Measurements from ENCODE around the gene DQX1.

DNA sequence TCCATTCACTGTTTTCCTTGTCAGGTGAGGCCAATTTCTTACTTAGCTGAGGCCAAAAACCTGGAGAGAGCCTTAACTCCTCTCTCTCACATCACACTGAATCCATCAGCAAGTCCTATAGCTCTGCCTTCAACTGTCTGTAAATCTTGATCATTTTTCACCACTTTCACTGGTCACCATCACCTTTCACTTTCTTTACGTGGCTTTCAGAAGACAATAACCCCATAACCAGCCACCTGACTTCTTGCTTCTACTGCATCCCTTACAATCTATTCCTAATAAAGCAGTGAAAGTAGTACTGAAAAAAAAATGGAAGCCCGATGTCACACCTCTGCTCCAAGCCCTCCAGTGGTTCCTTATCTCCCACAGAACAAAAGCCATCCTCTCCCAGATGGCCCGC, 20.0 kb upstream of the DQX1 start:
- TF ChIP-seq, protein P1, sequence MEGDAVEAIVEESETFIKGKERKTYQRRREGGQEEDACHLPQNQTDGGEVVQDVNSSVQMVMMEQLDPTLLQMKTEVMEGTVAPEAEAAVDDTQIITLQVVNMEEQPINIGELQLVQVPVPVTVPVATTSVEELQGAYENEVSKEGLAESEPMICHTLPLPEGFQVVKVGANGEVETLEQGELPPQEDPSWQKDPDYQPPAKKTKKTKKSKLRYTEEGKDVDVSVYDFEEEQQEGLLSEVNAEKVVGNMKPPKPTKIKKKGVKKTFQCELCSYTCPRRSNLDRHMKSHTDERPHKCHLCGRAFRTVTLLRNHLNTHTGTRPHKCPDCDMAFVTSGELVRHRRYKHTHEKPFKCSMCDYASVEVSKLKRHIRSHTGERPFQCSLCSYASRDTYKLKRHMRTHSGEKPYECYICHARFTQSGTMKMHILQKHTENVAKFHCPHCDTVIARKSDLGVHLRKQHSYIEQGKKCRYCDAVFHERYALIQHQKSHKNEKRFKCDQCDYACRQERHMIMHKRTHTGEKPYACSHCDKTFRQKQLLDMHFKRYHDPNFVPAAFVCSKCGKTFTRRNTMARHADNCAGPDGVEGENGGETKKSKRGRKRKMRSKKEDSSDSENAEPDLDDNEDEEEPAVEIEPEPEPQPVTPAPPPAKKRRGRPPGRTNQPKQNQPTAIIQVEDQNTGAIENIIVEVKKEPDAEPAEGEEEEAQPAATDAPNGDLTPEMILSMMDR (IDR thresholded peaks at IDR 0.05), result no peak
- no peak for TF ChIP-seq POLR2A (IDR thresholded peaks at IDR 0.05)
